GM19463 (cell line): ENCODE measurements around the gene NBL1.

Experiments
- ATAC-seq: cut with Tn5 transposase; IDR thresholded peaks from one replicate; pipeline ENCODE4 v1.9.1; 2021; ENCODE audit warnings: mild to moderate bottlenecking, moderate library complexity; ENCODE audit not compliant: unreplicated experiment

NBL1 gene

GRCh38 chr1:19665496-19666465 lies 21.7 kb downstream of the NBL1 start:
- ATAC-seq, result no peak

GRCh38 chr1:19668888-19669287 lies 24.8 kb downstream of the NBL1 start:
- ATAC-seq, result no peak

DNA sequence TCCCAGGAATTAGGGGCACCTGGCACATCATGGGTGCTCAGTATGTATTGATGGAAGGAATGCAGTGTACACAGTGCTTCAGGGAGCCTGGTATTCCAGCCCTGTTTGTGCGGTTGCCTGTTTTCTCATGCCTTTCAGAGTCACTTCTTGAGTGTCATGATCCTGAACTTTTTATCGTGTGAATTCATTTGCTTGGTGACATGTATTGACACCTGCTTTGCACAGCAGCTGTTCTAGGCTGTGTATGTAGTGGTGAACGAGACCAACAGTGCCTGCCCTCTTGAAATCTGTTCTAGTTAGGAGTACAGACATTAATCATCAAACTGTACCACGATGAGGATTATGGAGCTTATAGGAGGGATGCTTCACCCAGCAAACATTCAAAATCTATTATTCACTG lies 26.7 kb downstream of the NBL1 start:
- no peak for ATAC-seq

DNA sequence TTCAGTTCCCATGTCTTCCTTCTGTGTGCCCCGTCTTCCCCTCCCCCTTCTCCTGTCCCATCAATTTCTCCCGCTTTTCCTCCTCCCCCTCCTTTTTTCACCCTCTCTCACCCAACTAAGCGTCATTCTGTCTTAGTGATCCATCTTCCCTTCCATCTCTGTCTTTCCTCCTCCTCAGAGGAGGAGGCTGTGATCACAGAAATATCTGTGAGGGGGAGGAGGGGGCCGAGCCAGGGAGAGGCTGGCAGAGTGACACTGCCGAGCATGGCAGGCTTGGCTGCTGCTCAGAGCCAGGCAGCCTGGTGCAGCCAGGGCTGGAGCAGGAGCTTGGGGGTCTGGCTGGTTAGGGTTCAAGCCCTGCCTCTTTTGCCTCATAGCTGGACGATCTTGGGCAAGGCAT lies 28.1 kb downstream of the NBL1 start:
- no peak for ATAC-seq

GRCh38 chr1:19675797-19676196 lies 31.7 kb downstream of the NBL1 start:
- ATAC-seq, result no peak

GRCh38 chr1:19676438-19676922 lies 32.4 kb downstream of the NBL1 start:
- no peak for ATAC-seq

GRCh38 chr1:19678493-19678892 lies 34.4 kb downstream of the NBL1 start:
- ATAC-seq, result no peak

GRCh38 chr1:19678931-19679453 lies 34.9 kb downstream of the NBL1 start:
- no peak for ATAC-seq

DNA sequence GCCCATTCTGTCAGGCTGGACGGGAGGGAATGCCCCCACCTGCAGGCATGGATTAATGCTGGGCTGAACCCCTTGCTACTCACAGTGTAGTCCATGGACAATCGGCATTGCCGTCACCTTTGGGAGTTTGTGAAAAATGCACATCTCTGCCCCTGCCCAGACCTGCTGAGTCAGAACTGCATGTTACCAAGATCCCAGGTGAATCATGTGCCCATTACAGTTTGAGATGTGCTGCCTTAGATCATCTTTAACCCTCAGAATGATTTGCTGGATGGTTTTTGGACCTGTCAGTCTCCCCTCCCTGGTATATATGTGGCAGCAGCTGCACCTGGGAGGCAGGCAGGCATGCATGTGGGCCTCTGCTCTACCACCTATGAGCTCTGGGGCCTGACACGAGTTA lies 35.6 kb downstream of the NBL1 start:
- no peak for ATAC-seq

GRCh38 chr1:19680644-19681043 lies 36.5 kb downstream of the NBL1 start:
- no peak for ATAC-seq

DNA sequence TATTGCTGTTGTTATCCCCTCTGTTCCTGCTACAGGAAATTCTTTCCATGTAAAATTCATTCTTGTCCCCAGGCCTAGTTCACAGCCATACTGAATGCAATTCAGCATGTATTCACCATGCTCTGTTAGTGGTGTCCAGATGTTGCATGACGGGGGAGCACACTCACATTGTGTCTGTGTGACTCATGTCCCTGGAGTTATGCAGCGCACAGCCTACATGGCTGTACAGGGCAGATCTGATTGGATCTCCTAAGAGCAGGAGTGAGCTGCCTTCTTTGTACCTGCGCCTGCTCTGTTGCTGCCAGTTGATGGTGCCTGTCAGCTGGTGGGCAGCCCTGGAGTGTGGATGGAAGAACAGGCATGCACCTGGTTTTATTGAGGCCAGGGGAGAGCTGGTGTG lies 38.1 kb downstream of the NBL1 start:
- no peak for ATAC-seq

GRCh38 chr1:19682901-19683300 lies 38.8 kb downstream of the NBL1 start:
- no peak for ATAC-seq

DNA sequence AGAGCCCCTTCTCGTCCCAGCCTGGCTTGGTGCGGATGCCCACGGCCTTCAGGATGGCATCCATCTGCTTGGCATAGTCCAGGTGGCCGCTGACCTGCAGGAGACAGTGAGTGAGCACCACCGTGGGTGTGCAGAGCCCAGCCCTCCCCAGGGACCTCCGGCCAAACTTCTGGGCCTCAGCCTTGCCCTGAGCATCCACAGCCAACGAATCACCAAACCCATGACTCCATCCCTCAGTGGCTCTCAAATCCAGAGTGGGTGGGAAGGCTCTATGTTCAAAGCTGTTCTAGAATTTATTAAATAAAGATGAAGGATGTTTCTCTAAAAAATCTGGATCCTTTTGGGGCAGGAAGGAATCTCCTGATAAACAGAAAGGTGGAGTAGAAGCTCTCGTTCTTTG lies 39.2 kb downstream of the NBL1 start:
- ATAC-seq, result no peak

- no peak for ATAC-seq
Observed at GRCh38 chr1:19684677-19685076, 40.6 kb downstream of the NBL1 start.

DNA sequence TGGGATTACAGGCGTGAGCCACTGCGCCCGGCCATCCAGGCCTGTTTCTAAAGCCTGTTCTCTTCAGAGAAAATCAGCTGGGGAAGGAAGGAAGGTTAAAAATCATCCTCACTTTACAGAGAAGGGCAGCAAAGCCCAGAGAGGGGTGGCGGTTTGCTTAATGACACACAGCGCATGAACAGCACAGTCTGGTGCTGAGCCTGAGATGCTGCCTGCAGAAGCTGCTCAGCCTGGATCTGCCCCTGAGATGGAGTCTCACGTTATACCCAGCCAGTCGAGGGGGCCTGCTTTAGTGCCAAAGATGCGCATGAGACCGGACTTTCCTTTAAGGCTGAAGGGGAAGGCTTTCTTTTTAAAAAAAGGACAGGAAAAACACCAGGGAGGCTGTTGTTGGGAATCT lies 41.9 kb downstream of the NBL1 start:
- ATAC-seq, result no peak

GRCh38 chr1:19687414-19687813 lies 43.3 kb downstream of the NBL1 start:
- ATAC-seq, result no peak

GRCh38 chr1:19688041-19688842 lies 44.1 kb downstream of the NBL1 start:
- no peak for ATAC-seq

GRCh38 chr1:19689085-19689757 lies 45.1 kb downstream of the NBL1 start:
- ATAC-seq, result no peak

GRCh38 chr1:19689856-19690255 lies 45.7 kb downstream of the NBL1 start:
- no peak for ATAC-seq

DNA sequence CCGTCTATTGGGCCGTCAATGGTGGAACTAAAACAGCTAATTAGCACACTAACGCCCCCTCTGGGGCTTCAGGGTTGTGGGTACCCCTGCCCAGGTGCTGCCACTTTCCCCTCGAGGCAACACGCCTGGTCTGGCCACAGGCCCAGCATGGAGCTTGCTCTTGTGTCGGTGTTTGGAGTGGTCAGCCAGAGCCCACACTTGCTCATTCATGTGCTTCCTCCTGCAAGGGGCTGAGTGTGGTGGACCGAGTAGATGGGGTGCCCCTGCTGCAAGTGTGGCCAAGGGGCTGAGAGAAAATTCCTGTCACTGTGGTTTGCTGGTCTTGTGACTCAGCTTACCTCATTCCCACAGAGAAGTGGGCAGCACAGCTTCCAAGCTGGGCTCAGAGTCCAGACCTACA lies 46.2 kb downstream of the NBL1 start:
- no peak for ATAC-seq

- ATAC-seq, result no peak
Observed at GRCh38 chr1:19694298-19694697, 50.2 kb downstream of the NBL1 start.
